ENCODE data around the gene TNFRSF14. TPM values are rescaled to one million over a fixed set of nuclear protein-coding genes. Genes with fewer than 3 reads are reported as not detected.

TNFRSF14 gene
- total RNA-seq, 4 donors from 2014 or later = 35.2 to 43.6 (median 38.3) TPM

DNA sequence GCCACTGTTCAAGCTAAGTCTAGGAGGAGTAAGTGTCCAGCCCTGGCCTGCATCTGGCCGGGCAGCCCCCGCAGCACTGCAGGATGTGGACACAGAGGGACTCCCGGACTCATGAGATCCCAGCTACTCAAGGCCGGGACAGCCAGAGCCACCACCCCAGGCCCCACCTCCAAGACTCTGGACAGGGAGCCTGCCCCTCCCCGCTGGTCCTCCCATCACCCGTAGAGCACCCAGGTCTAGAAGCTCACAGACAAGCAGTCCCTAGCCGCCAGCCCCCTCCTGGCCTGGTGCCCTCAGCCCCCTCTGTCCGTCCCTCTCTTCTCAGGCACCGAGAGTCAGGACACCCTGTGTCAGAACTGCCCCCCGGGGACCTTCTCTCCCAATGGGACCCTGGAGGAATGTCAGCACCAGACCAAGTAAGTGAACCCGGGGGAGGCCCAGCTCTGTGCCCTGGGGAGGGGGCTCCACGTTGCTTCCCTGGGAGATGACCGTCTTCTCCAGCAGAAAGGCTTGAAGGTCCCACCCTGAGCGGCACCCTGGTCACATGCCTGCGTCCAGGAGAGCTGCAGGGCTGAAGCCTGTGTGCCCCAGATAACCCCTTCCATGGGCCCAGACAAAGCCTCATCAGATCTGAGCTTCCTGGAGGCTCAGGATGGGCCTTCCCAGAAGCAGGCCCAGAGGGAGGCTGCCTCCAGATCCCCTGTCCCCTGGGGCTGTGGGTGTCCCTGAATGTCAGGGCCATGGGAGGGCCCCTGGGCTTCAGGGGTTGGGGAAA, 4.3 kb downstream of the TNFRSF14 start:
- TF ChIP-seq, protein P1, sequence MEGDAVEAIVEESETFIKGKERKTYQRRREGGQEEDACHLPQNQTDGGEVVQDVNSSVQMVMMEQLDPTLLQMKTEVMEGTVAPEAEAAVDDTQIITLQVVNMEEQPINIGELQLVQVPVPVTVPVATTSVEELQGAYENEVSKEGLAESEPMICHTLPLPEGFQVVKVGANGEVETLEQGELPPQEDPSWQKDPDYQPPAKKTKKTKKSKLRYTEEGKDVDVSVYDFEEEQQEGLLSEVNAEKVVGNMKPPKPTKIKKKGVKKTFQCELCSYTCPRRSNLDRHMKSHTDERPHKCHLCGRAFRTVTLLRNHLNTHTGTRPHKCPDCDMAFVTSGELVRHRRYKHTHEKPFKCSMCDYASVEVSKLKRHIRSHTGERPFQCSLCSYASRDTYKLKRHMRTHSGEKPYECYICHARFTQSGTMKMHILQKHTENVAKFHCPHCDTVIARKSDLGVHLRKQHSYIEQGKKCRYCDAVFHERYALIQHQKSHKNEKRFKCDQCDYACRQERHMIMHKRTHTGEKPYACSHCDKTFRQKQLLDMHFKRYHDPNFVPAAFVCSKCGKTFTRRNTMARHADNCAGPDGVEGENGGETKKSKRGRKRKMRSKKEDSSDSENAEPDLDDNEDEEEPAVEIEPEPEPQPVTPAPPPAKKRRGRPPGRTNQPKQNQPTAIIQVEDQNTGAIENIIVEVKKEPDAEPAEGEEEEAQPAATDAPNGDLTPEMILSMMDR (IDR thresholded peaks at IDR 0.05) = no peak
- no peak for TF ChIP-seq POLR2A (IDR thresholded peaks at IDR 0.05)
- intact Hi-C loops (cut with DNase I; ENCODE audit: low total_unique reads) = no loop called here
- DNase-seq (ENCODE audit: low spot score in 2 of 2) = peak in 1 of 2 donors; percentile 85

GRCh38 chr1:2561446-2561845, 5.3 kb downstream of the TNFRSF14 start:
- intact Hi-C loops (cut with DNase I; ENCODE audit: low total_unique reads) = no loop called here
- 83 to 88% methylated on average over 11 of the region's 11 CpGs for WGBS, 2 donors

More for the DNA sequence above, 4.3 kb downstream of the TNFRSF14 start:
- no peak overlapping the region for H3K4me3 ChIP-seq (ENCODE audit: low read depth, poor library complexity, severe bottlenecking)
- 86 to 94% methylated on average over 13 to 14 of the region's 15 CpGs for WGBS, 2 donors

GRCh38 chr1:2561898-2562895, 6.0 kb downstream of the TNFRSF14 start:
- no peak overlapping the region for H3K4me3 ChIP-seq (ENCODE audit: low read depth, poor library complexity, severe bottlenecking)
- intact Hi-C loops (cut with DNase I; ENCODE audit: low total_unique reads) = no loop called here
- no peak for DNase-seq (ENCODE audit: low spot score in 2 of 2)
- WGBS, 2 donors = 88 to 91% methylated on average over 21 to 23 of the region's 24 CpGs
- no peak for TF ChIP-seq POLR2A (IDR thresholded peaks at IDR 0.05)

More at GRCh38 chr1:2561446-2561845, 5.3 kb downstream of the TNFRSF14 start:
- H3K4me3 ChIP-seq (ENCODE audit: low read depth, poor library complexity, severe bottlenecking) = no peak overlapping the region
- TF ChIP-seq, protein P1 (IDR thresholded peaks at IDR 0.05) = no peak
- TF ChIP-seq POLR2A (IDR thresholded peaks at IDR 0.05) = no peak
- DNase-seq (ENCODE audit: low spot score in 2 of 2) = no peak

- no peak overlapping the region for H3K4me3 ChIP-seq (ENCODE audit: low read depth, poor library complexity, severe bottlenecking)
- DNase-seq (ENCODE audit: low spot score in 2 of 2) = no peak
- intact Hi-C loops (cut with DNase I; ENCODE audit: low total_unique reads) = no loop called here
- TF ChIP-seq, protein P1 (IDR thresholded peaks at IDR 0.05) = no peak
- no peak for TF ChIP-seq POLR2A (IDR thresholded peaks at IDR 0.05)
- 84 to 89% methylated on average over 17 to 18 of the region's 18 CpGs for WGBS, 2 donors
Observed at GRCh38 chr1:2563205-2563604, 7.0 kb downstream of the TNFRSF14 start.

- H3K4me3 ChIP-seq (ENCODE audit: low read depth, poor library complexity, severe bottlenecking) = no peak overlapping the region
- 77 to 91% methylated on average over 15 to 20 of the region's 20 CpGs for WGBS, 2 donors
- DNase-seq (ENCODE audit: low spot score in 2 of 2) = no peak
- intact Hi-C loops (cut with DNase I; ENCODE audit: low total_unique reads) = no loop called here
- TF ChIP-seq POLR2A (IDR thresholded peaks at IDR 0.05) = no peak
- TF ChIP-seq, protein P1 (IDR thresholded peaks at IDR 0.05) = no peak
Observed at GRCh38 chr1:2564006-2564814, 8.0 kb downstream of the TNFRSF14 start.

All from lower leg skin (tissue), 4 donors.